ENCODE data around the gene EXOC6B.

DNA sequence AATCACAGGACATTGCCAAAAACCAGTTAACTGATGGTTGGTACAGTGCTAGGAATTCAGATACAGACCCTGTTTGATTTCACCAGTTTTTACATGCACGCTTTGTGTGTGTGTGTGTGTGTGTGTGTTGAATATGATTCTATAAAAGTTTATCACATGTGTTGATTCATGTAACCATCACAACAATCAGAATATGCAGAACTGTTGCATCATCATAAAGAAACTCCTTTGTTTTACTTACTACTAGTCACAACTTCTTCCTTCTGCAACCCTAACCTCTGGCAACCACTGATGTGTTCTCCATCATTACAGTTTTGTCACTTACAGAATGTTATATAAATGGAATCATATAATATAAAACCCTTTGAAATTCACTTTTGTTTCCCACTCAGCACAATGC is 533.4 kb downstream of the EXOC6B start:
- TF ChIP-seq, protein P1, sequence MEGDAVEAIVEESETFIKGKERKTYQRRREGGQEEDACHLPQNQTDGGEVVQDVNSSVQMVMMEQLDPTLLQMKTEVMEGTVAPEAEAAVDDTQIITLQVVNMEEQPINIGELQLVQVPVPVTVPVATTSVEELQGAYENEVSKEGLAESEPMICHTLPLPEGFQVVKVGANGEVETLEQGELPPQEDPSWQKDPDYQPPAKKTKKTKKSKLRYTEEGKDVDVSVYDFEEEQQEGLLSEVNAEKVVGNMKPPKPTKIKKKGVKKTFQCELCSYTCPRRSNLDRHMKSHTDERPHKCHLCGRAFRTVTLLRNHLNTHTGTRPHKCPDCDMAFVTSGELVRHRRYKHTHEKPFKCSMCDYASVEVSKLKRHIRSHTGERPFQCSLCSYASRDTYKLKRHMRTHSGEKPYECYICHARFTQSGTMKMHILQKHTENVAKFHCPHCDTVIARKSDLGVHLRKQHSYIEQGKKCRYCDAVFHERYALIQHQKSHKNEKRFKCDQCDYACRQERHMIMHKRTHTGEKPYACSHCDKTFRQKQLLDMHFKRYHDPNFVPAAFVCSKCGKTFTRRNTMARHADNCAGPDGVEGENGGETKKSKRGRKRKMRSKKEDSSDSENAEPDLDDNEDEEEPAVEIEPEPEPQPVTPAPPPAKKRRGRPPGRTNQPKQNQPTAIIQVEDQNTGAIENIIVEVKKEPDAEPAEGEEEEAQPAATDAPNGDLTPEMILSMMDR (IDR thresholded peaks at IDR 0.05) = no peak
- TF ChIP-seq POLR2A (IDR thresholded peaks at IDR 0.05) = no peak

Data from heart left ventricle (tissue), 13 donors.